Activated naive CD4-positive, alpha-beta T cell treated with anti-CD3 and anti-CD28 coated beads, Interleukin-2, amount 10 ng/mL, durations not matched to agents 7 days and 5 days (primary cell): ENCODE results near the gene GLB1L3.

ENCODE experiments used
- CTCF ChIA-PET: fragments of 350-600 bp; sonication (Branson Sonifier 250); formaldehyde crosslinking; loops from one replicate; lab custom pipeline; 2021; ENCODE audit warnings: antibody characterized with exemption; lab: Charles Lee
- DNase-seq: peaks from one replicate; pipeline ENCODE4 v3.0.0-alpha.2; 2020
- H3K27ac Mint-ChIP-seq: one replicate; pipeline ENCODE4 v1.8.0; 2021; ENCODE audit warnings: mild to moderate bottlenecking, moderate library complexity, mixed read lengths
- H3K27me3 Mint-ChIP-seq: one replicate; pipeline ENCODE4 v1.8.0; 2021; ENCODE audit warnings: mild to moderate bottlenecking, mixed read lengths
- H3K36me3 Mint-ChIP-seq: one replicate; pipeline ENCODE4 v1.8.0; 2021; ENCODE audit warnings: mixed read lengths
- H3K4me1 Mint-ChIP-seq: one replicate; pipeline ENCODE4 v1.8.0; 2021; ENCODE audit warnings: mixed read lengths
- H3K4me3 Mint-ChIP-seq: one replicate; pipeline ENCODE4 v1.8.0; 2021; ENCODE audit warnings: mild to moderate bottlenecking, moderate library complexity, mixed read lengths
- H3K9me3 Mint-ChIP-seq: one replicate; pipeline ENCODE4 v1.8.0; 2021; ENCODE audit warnings: mixed read lengths

Gene GLB1L3

GRCh38 chr11:134367781-134368180 lies 91.6 kb downstream of the GLB1L3 start:
- no peaks in the 10 kb centered on the region for H3K4me1 Mint-ChIP-seq
- H3K36me3 Mint-ChIP-seq, result no peaks in the 10 kb centered on the region
- H3K9me3 Mint-ChIP-seq, result no peaks in the 10 kb centered on the region
- H3K27ac Mint-ChIP-seq, result no peak overlapping the region
- peaks cover 3% of the 10 kb centered on the region for H3K27me3 Mint-ChIP-seq
- no peak for DNase-seq
- H3K4me3 Mint-ChIP-seq, result no peak overlapping the region
- CTCF ChIA-PET, result no interaction called here
